Loucy (cell line): ENCODE data around the gene EIF6.

Source experiments
- H2AFZ ChIP-seq: fragments of 200-600 bp; sonication (generic); 2 replicates; pipeline ENCODE4 v1.6.0; 2016; ENCODE audit warnings: antibody characterized with exemption, mild to moderate bottlenecking, low read length, moderate library complexity
- H3F3A ChIP-seq: fragments of 200-600 bp; 2 replicates; pipeline ENCODE4 v1.6.0; 2016; ENCODE audit warnings: antibody characterized with exemption, low read depth, mild to moderate bottlenecking
- H3K27me3 ChIP-seq: fragments of 200-600 bp; sonication (generic); 2 replicates; pipeline ENCODE4 v1.6.1; 2014; ENCODE audit warnings: low read length, mild to moderate bottlenecking; ENCODE audit not compliant: insufficient read depth, poor library complexity, severe bottlenecking
- H3K36me3 ChIP-seq: fragments of 200-600 bp; sonication (generic); 2 replicates; pipeline ENCODE4 v1.6.1; 2016; ENCODE audit warnings: low read length; ENCODE audit not compliant: insufficient read depth
- H3K4me1 ChIP-seq: fragments of 200-600 bp; sonication (generic); 2 replicates; pipeline ENCODE4 v1.5.1; 2014; ENCODE audit warnings: low read length, mild to moderate bottlenecking; ENCODE audit not compliant: insufficient read depth, poor library complexity, severe bottlenecking
- H3K4me2 ChIP-seq: fragments of 200-600 bp; sonication (generic); 2 replicates; pipeline ENCODE4 v1.6.0; 2014; ENCODE audit warnings: antibody characterized with exemption, low read length, low read depth, mild to moderate bottlenecking; ENCODE audit not compliant: poor library complexity, severe bottlenecking
- H3K4me3 ChIP-seq: fragments of 200-600 bp; sonication (generic); 2 replicates; pipeline ENCODE4 v1.5.1; 2014; ENCODE audit warnings: low read length, mild to moderate bottlenecking, mixed read lengths; ENCODE audit not compliant: poor library complexity, severe bottlenecking
- H3K79me2 ChIP-seq: fragments of 200-600 bp; sonication (generic); 2 replicates; pipeline ENCODE4 v1.6.1; 2014; ENCODE audit warnings: low read length; ENCODE audit not compliant: insufficient read depth
- H3K9ac ChIP-seq: fragments of 200-600 bp; sonication (generic); 2 replicates; pipeline ENCODE4 v1.6.0; 2014; ENCODE audit warnings: mild to moderate bottlenecking, low read depth, low read length, moderate library complexity; ENCODE audit not compliant: poor library complexity, severe bottlenecking
- H3K9me2 ChIP-seq: fragments of 200-600 bp; sonication (generic); replicated peaks from 2 replicates; pipeline ENCODE4 v1.6.1; 2016; ENCODE audit warnings: low read depth, low read length, mixed read lengths
- H3K9me3 ChIP-seq: fragments of 200-600 bp; sonication (generic); 2 replicates; pipeline ENCODE4 v1.6.1; 2014; ENCODE audit warnings: mild to moderate bottlenecking, antibody characterized with exemption, low read length, low read depth; ENCODE audit not compliant: insufficient read depth
- H4K20me1 ChIP-seq: fragments of 200-600 bp; sonication (generic); 2 replicates; pipeline ENCODE4 v1.6.0; 2014; ENCODE audit warnings: antibody characterized with exemption, low read length, mild to moderate bottlenecking; ENCODE audit not compliant: insufficient read depth, poor library complexity, severe bottlenecking
- CTCF ChIP-seq: fragments of 200-600 bp; sonication (generic); conservative IDR thresholded peaks from 2 replicates; pipeline ENCODE4 v1.5.1; 2014; ENCODE audit warnings: mild to moderate bottlenecking, antibody characterized with exemption, low read length
- EZH2phosphoT487 ChIP-seq: fragments of 200-600 bp; IDR thresholded peaks from 2 replicates; pipeline ENCODE4 v1.6.1; 2018; ENCODE audit warnings: antibody characterized with exemption, mild to moderate bottlenecking, moderate library complexity, borderline replicate concordance

EIF6 gene

GRCh38 chr20:35252037-35252461, 32.5 kb downstream of the EIF6 start:
- no peaks in the 10 kb centered on the region for H3K79me2 ChIP-seq
- TF ChIP-seq CTCF (no peak), EZH2phosphoT487 (no peak)
- no peak overlapping the region for H3K9ac ChIP-seq
- H3F3A ChIP-seq: peaks cover 8% of the 10 kb centered on the region
- no peaks in the 10 kb centered on the region for H4K20me1 ChIP-seq
- no peaks in the 10 kb centered on the region for H3K36me3 ChIP-seq
- peaks cover 23% of the 10 kb centered on the region for H3K4me1 ChIP-seq
- H3K9me3 ChIP-seq: no peaks in the 10 kb centered on the region
- H3K4me2 ChIP-seq: peak overlapping the region; percentile 62
- H3K4me3 ChIP-seq: peak overlapping the region; percentile 37
- no peak overlapping the region; the same call in 1 of the 2 replicates for H2AFZ ChIP-seq
- no peaks in the 10 kb centered on the region for H3K9me2 ChIP-seq
- no peaks in the 10 kb centered on the region for H3K27me3 ChIP-seq

- H4K20me1 ChIP-seq: no peaks in the 10 kb centered on the region
- H3K4me1 ChIP-seq: peaks cover 23% of the 10 kb centered on the region
- H2AFZ ChIP-seq: no peak overlapping the region; the same call in 1 of the 2 replicates
- H3K9ac ChIP-seq: no peak overlapping the region
- no peaks in the 10 kb centered on the region for H3K9me2 ChIP-seq
- no peaks in the 10 kb centered on the region for H3K9me3 ChIP-seq
- TF ChIP-seq EZH2phosphoT487: no peak
- no peak for TF ChIP-seq CTCF
- H3K36me3 ChIP-seq: no peaks in the 10 kb centered on the region
- H3K27me3 ChIP-seq: no peaks in the 10 kb centered on the region
- H3K4me3 ChIP-seq: peak overlapping the region; percentile 6
- H3K79me2 ChIP-seq: no peaks in the 10 kb centered on the region
- H3K4me2 ChIP-seq: peak overlapping the region; percentile 62
- peaks cover 8% of the 10 kb centered on the region for H3F3A ChIP-seq
These were observed 33.0 kb downstream of the EIF6 start for GRCh38 chr20:35251613-35251940.

- no peak for TF ChIP-seq EZH2phosphoT487
- TF ChIP-seq CTCF: no peak
- Histone ChIP-seq H3K4me2 (no peak overlapping the region), H3K27me3 (no peaks in the 10 kb centered on the region), H3K9me3 (no peaks in the 10 kb centered on the region), H3K9me2 (no peaks in the 10 kb centered on the region), H3K4me1 (peaks cover 23% of the 10 kb centered on the region), H4K20me1 (no peaks in the 10 kb centered on the region), H3K36me3 (no peaks in the 10 kb centered on the region), H3K4me3 (no peak overlapping the region), H3K9ac (no peak overlapping the region), H3K79me2 (no peaks in the 10 kb centered on the region), H2AFZ (no peak overlapping the region), H3F3A (peaks cover 8% of the 10 kb centered on the region)
These were observed 35.7 kb downstream of the EIF6 start for GRCh38 chr20:35248641-35249475.
